DMS53 treated with DMSO at 0.1 percent for 48 hours (cell line): ENCODE measurements around the gene DUSP16.
"Not testable (repeated sequence)": the region's sequence is repeated elsewhere in the genome, so short reads cannot be mapped to it uniquely, and the experiment has no call there.

ENCODE experiments used
- DNase-seq: peaks from one replicate; lab custom pipeline; 2025; ENCODE audit not compliant: unreplicated experiment; lab: John Stamatoyannopoulos, UW

Gene DUSP16

GRCh38 chr12:12562585-12563261 is at the start of gene DUSP16:
Gene DUSP16, minus strand, starts transcription at chr12:12562863. Its CDS starts 41,765 bp downstream, at chr12:12521098.
- DNase-seq = peak; percentile 98

- DNase-seq = peak; percentile 60
Observed at GRCh38 chr12:12612358-12612757, 49.7 kb upstream of the DUSP16 start.

- DNase-seq = peak; percentile 100
Observed at GRCh38 chr12:12611512-12612306, 49.0 kb upstream of the DUSP16 start, which contains the start of gene CREBL2. Gene CREBL2, plus strand, starts transcription at chr12:12611876. Its CDS starts 297 bp downstream, at chr12:12612173.

DNA sequence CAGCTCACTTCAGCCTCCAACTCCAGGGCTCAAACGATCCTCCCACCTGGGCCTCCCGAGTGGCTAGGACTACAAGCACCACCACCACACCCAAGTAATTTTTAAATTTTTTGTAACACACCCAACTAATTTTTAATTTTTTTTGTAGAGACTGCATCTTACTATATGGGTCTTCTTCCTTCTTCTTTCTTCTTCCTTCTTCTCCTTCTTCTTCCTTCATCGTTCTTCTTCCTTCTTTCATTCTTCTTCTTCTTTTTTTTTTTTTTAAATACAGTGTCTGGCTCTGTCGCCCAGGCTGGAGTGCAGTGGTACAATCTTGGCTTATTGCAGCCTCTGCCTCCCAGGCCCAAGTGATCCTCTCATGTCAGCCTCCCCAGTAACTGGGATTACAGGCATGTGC is 48.0 kb upstream of the DUSP16 start:
- DNase-seq = no peak

DNA sequence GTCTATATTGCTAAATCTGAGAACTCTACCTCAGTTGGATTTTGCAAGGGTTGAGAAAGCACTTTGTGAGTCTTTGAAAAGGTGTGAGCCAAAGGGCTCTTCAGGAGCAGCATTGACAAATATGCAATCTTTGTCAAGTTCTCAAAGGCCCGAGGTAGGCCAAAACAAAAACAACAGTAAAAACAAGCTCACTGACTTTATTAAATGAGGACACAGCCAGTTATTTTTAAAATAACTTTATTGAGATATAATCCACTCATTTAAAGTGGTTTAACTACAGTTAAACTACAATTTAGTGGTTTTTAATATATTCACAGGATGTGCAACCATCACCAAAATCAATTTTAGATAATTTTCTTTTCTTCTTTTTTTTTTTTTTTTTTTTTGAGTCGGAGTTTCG is 47.0 kb upstream of the DUSP16 start:
- no peak for DNase-seq

DNA sequence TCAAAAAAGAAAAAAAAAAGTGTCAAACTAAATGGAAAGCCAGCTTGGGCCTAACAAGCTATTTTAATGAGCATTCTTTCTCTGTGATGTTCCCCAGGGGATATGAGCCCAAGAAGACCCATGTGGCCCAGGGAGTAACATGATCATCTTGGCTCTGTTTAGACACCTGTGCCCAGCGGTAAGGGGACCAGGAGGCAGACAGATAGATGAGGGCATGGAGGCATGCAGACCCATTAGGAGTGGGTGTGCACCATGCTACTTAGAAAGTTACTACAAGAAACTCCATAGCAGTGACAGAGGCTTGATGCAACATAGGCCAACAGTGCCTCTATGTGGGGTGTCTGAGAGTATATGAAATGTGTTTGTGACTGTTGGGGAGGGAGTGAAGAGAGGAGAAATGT is 45.9 kb upstream of the DUSP16 start:
- no peak for DNase-seq

DNA sequence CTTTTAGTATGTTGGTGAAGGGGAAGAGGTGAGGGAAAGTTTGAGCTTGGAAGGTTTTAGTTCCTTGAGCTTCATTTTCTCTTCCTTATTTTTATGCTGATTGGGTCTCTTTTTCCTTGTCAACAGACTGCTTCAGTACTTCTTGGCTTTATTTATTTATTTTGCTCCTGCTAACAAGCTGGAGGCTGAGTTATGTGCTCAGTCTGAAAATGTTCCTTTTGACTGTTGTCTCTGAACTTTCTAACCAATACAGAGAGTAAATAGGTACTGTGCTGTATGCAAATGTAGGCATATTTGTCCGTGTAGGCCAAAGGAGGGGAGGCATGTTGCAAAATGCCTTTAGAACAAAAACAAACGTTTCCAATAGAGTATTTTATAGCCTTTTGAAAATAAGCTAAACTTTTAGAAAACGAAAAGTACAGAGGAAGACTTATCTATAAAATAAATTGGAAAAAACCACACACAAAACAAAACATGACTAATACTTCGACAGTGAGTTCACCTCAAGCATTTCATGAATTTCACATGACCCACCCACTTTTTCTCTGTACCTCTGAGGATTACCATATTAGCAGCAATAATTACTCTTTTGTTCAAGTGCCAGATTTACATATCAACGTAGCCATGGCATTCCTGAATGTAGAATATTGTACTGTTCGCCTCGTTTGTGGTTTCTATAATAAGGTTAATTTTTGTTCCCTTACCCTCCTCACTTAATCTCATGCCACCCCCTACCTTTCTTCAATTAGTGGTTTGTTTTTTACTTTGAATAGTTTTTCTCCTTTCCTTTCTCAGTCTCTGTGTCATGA is 44.3 kb upstream of the DUSP16 start:
- DNase-seq = no peak

DNA sequence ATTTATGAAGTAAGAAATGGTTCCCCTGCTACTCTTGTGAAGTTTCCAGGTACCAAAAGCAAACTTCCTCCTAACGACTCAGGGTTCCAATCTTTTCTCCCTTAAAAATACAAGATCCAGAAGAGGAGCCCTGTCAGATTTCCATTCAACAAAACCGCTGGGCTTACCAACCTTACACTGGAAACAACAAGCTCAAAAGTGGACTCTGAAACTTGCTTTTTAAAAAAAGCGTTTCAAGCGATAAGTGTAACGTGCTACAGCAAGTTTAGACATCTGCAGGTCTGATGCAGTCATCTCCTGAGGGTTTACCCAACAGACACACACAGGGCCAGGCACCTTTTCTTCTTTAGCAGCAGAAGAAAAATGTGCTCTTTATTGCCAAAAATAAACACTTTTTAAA is 42.1 kb upstream of the DUSP16 start:
- no peak for DNase-seq

DNA sequence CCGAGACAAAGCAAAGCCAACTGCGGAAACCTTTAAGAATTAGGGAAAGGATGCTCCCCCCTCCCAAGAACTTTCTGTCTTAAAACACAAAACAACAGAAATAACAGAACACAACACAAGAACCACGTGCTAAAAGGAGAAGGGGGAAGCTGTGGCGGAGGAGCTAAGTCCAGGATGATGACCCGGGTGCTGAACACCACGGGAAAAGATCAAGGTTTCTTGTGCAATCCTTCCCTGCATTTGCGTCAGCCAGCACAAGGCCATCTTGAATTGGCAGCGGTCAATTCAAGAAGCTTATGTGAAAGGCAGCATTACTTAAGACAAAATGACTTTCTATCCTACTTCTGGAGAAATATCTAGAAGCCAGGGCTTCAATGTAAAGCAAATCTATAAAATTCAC is 38.0 kb upstream of the DUSP16 start:
- no peak for DNase-seq

- no peak for DNase-seq
Observed at GRCh38 chr12:12599750-12600643, 37.3 kb upstream of the DUSP16 start.

GRCh38 chr12:12598864-12599263 is 36.2 kb upstream of the DUSP16 start:
- no peak for DNase-seq

GRCh38 chr12:12596598-12596997 is 33.9 kb upstream of the DUSP16 start:
- DNase-seq = not testable (repeated sequence)

DNA sequence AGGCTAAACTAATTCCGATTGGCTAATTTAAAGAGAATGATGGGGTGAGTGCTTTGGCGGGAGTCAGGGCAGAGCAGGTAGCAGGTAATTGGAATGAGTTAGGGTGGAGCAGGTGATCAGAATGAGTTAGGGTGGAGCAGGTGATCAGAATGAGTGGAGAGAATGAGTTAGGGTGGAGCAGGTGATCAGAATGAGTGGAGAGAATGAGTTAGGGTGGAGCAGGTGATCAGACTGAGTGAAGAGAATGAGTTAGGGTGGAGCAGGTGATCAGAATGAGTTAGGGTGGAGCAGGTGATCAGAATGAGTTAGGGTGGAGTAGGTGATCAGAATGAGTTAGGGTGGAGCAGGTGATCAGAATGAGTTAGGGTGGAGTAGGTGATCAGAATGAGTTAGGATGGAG is 33.3 kb upstream of the DUSP16 start:
- DNase-seq = not testable (repeated sequence)

DNA sequence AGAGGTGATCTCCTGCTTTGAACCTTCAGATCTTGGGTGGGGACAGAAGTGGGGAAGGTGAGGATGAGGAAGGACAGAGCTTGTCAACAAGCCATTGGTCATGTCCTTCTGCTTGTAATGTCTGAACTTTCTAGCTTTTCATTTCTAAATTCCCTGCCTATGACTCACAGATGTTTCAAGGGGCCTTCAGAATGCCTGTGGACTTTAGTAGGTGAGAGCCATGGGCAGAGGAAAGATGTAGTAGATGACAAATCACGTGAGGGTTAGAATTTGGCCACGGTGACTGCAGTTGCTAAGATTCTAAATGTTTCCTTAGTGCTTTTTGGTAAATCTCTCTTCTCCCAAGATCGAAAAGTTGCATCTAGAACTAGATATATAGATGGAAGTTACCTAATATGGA is 30.3 kb upstream of the DUSP16 start:
- no peak for DNase-seq

DNA sequence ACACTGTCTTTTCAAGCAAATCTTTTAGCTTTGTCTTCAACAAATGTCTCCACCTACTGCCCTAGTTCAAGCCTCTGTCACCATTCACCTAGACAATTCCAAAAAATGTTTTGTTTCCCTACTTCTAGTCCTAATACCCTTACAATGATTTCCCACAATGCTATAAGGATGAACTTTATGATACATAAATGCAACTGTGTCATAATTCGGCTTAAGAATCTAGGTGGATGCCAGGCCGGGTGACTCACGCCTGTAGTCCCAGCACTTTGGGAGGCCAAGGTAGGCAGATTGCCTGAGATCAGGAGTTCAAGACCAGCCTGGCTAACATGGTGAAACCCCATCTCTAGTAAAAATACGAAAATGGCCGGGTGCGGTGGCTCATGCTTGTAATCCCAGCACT is 28.3 kb upstream of the DUSP16 start:
- DNase-seq = no peak

DNA sequence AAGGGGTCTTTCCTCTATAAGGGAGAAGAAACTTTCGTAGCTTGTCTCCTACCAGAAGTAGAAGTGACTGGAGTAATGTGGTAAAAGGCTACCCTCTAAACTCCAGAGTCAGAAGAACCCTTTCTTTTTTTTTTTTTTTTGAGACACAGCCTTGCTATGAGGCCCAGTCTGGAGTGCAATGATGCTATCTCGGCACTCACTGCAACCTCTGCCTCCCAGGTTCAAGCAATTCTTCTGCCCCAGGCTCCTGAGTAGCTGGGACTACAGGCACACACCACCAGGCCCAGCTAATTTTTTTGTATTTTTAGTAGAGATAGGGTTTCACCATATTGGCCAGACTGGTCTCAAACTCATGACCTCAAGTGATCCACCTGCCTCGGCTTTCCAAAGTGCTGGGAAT is 25.8 kb upstream of the DUSP16 start:
- DNase-seq = not testable (repeated sequence)

GRCh38 chr12:12587878-12588277 is 25.2 kb upstream of the DUSP16 start:
- DNase-seq = no peak

DNA sequence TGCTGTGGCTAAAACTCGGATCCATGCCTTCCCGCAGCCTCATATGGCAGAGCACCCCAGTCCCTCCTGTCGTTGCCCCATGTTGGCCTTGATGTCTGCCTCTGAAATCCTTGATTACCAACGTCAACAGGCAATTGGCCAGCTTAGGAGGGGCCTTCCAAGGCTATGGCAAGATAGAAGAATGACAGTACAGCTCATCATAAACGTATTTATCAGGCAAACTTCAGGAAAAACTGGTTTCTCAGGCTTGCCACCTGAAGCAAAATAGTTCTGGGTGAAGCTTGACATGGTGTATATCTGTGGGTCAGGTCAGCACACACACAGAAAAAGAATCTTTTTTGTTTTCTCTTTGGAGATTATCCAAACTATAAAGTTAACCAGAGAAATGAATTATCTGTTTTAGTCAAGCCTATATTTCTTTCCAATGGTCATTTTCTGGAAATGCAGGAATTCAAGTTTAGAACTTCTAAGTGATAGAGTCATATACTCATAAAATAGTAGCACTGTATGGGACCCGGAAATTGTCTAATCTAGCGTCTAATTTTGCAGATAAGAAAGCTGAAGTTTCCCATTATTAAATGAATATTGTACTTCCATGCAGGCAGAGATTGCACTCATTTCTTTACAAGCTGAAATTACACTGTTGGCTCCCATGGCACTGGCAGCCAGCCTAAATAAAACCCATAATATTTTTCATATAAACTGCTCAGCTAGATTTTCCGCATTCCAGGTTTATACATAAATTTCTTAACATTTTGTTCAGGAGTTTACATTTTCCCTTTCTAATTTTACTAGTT is 24.4 kb upstream of the DUSP16 start:
- DNase-seq = peak; percentile 82

- DNase-seq = no peak
Observed at GRCh38 chr12:12585115-12585863, 22.6 kb upstream of the DUSP16 start.
